SK-N-SH treated with all-trans-retinoic acid at 6 μM for 48 hours (cell line): ENCODE data around the gene PPP1R27.

Source experiments
- ATAC-seq: fragments of 200-7000 bp; cut with Tn5 transposase; 3 replicates; pipeline ENCODE4 v1.9.1; 2020; ENCODE audit warnings: mild to moderate bottlenecking, moderate library complexity
- ARNTL ChIP-seq: fragments of 450-650 bp; formaldehyde crosslinking; IDR thresholded peaks from 2 replicates; pipeline ENCODE4 v1.5.0; 2020; ENCODE audit warnings: low read depth, mild to moderate bottlenecking, moderate library complexity, borderline replicate concordance
- BACH2 ChIP-seq: fragments of 250-450 bp; sonication (Bioruptor Pico); IDR thresholded peaks from 2 replicates; pipeline ENCODE4 v1.9.0; 2021; ENCODE audit warnings: mild to moderate bottlenecking, borderline replicate concordance
- CREB5 ChIP-seq: fragments of 250-450 bp; sonication (Bioruptor Pico); IDR thresholded peaks from 2 replicates; pipeline ENCODE4 v1.5.1; 2020; ENCODE audit warnings: low read depth, mild to moderate bottlenecking, moderate library complexity
- CSDC2 ChIP-seq: fragments of 250-450 bp; sonication (Bioruptor Pico); IDR thresholded peaks from 2 replicates; pipeline ENCODE4 v1.5.0; 2020; ENCODE audit warnings: mild to moderate bottlenecking, moderate library complexity
- ESRRG ChIP-seq: fragments of 250-450 bp; sonication (Bioruptor Pico); IDR thresholded peaks from 2 replicates; pipeline ENCODE4 v1.6.1; 2021; ENCODE audit warnings: mild to moderate bottlenecking
- GLIS3 ChIP-seq: fragments of 250-450 bp; sonication (Bioruptor Pico); IDR thresholded peaks from 2 replicates; pipeline ENCODE4 v1.5.0; 2020; ENCODE audit warnings: mild to moderate bottlenecking, moderate library complexity
- ISL1 ChIP-seq: fragments of 250-450 bp; sonication (Bioruptor Pico); IDR thresholded peaks from 2 replicates; pipeline ENCODE4 v2.1.2; 2022; ENCODE audit warnings: mild to moderate bottlenecking, moderate library complexity
- OSR1 ChIP-seq: fragments of 250-450 bp; sonication (Bioruptor Pico); IDR thresholded peaks from 2 replicates; pipeline ENCODE4 v1.8.0; 2022; ENCODE audit warnings: moderate library complexity, mild to moderate bottlenecking, inconsistent platforms
- PATZ1 ChIP-seq: fragments of 250-450 bp; sonication (Bioruptor Pico); IDR thresholded peaks from 2 replicates; pipeline ENCODE4 v1.8.0; 2020; ENCODE audit warnings: mild to moderate bottlenecking, moderate library complexity, borderline replicate concordance
- POU6F1 ChIP-seq: fragments of 250-450 bp; sonication (Bioruptor Pico); IDR thresholded peaks from 2 replicates; pipeline ENCODE4 v1.8.0; 2021; ENCODE audit warnings: low read depth, mild to moderate bottlenecking, moderate library complexity, borderline replicate concordance
- PPARA ChIP-seq: fragments of 250-450 bp; sonication (Bioruptor Pico); IDR thresholded peaks from 2 replicates; pipeline ENCODE4 v1.5.0; 2020; ENCODE audit warnings: mild to moderate bottlenecking, borderline replicate concordance
- SNAI2 ChIP-seq: fragments of 250-450 bp; sonication (Bioruptor Pico); IDR thresholded peaks from 2 replicates; pipeline ENCODE4 v1.5.0; 2020; ENCODE audit warnings: mild to moderate bottlenecking, moderate library complexity
- TCF4 ChIP-seq: fragments of 250-450 bp; sonication (Bioruptor Pico); IDR thresholded peaks from 2 replicates; pipeline ENCODE4 v1.8.0; 2021; ENCODE audit warnings: mild to moderate bottlenecking, moderate library complexity, borderline replicate concordance
- TOX ChIP-seq: fragments of 250-450 bp; sonication (Bioruptor Pico); IDR thresholded peaks from 2 replicates; pipeline ENCODE4 v1.8.0; 2021; ENCODE audit warnings: mild to moderate bottlenecking, moderate library complexity, borderline replicate concordance
- TSHZ2 ChIP-seq: fragments of 250-450 bp; sonication (Bioruptor Pico); IDR thresholded peaks from 2 replicates; pipeline ENCODE4 v1.5.0; 2020; ENCODE audit warnings: mild to moderate bottlenecking, moderate library complexity
- ZC3H10 ChIP-seq: fragments of 250-450 bp; sonication (Bioruptor Pico); IDR thresholded peaks from 2 replicates; pipeline ENCODE4 v1.5.1; 2021; ENCODE audit warnings: mild to moderate bottlenecking, moderate library complexity
- ZFP3 ChIP-seq: fragments of 250-450 bp; sonication (Bioruptor Pico); IDR thresholded peaks from 2 replicates; pipeline ENCODE4 v1.5.0; 2020; ENCODE audit warnings: mild to moderate bottlenecking, moderate library complexity
- ZFP30 ChIP-seq: fragments of 450-650 bp; formaldehyde crosslinking; IDR thresholded peaks from 2 replicates; pipeline ENCODE4 v1.5.0; 2022; ENCODE audit warnings: mild to moderate bottlenecking, moderate library complexity
- ZNF565 ChIP-seq: fragments of 450-650 bp; formaldehyde crosslinking; conservative IDR thresholded peaks from 2 replicates; pipeline ENCODE4 v1.5.0; 2020; ENCODE audit warnings: low read depth, mild to moderate bottlenecking, moderate library complexity
- TF ChIP-seq, protein P1 (sequence below): fragments of 250-450 bp; sonication (Bioruptor Pico); IDR thresholded peaks from 2 replicates; pipeline ENCODE4 v1.5.1; 2021; ENCODE audit warnings: mild to moderate bottlenecking, moderate library complexity

Gene PPP1R27

DNA sequence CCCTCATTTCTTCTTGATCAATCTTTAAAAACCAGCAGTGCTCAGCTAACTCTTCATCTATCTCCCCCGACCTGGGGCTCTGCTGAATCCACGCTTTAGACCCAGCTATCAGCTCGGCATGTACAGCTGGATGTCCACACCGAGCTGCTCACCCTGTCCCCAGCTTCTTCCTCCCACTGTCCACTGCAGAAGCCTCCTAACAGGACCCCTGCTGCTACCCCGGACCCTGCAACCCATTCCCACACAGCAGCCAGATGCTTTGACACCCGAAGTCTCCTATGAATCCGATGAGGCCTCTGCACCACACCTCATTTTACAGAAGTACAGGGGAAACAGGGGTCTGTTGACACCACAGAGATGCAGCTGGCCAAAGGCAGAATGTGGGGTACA lies 17.1 kb downstream of the PPP1R27 start:
- TF ChIP-seq BACH2 (CRISPR knock-in tag), result no peak
- no peak for TF ChIP-seq ZNF565 (CRISPR knock-in tag)
- no peak for TF ChIP-seq ZC3H10
- no peak for TF ChIP-seq GLIS3 (CRISPR knock-in tag)
- no peak for TF ChIP-seq POU6F1
- TF ChIP-seq TCF4, result no peak
- TF ChIP-seq CREB5 (CRISPR knock-in tag), result no peak
- TF ChIP-seq ZFP3 (CRISPR knock-in tag), result no peak
- no peak for TF ChIP-seq TSHZ2 (CRISPR knock-in tag)
- no peak for TF ChIP-seq TOX
- TF ChIP-seq ZFP30 (CRISPR knock-in tag), result no peak
- TF ChIP-seq PATZ1 (CRISPR knock-in tag), result no peak
- TF ChIP-seq ISL1 (CRISPR knock-in tag), result no peak
- ATAC-seq, result peak; percentile 5; the same call in 2 of the 3 replicates

GRCh38 chr17:81815646-81815986 lies 19.2 kb downstream of the PPP1R27 start:
- no peak for ATAC-seq
- TF ChIP-seq OSR1, result no peak
- no peak for TF ChIP-seq SNAI2
- TF ChIP-seq CREB5 (CRISPR knock-in tag), result no peak
- TF ChIP-seq PPARA (CRISPR knock-in tag), result no peak
- no peak for TF ChIP-seq ARNTL (CRISPR knock-in tag)
- no peak for TF ChIP-seq ESRRG (CRISPR knock-in tag)
- no peak for TF ChIP-seq BACH2 (CRISPR knock-in tag)
- no peak for TF ChIP-seq ISL1 (CRISPR knock-in tag)

GRCh38 chr17:81814748-81815645 lies 19.9 kb downstream of the PPP1R27 start:
- TF ChIP-seq, protein P1, sequence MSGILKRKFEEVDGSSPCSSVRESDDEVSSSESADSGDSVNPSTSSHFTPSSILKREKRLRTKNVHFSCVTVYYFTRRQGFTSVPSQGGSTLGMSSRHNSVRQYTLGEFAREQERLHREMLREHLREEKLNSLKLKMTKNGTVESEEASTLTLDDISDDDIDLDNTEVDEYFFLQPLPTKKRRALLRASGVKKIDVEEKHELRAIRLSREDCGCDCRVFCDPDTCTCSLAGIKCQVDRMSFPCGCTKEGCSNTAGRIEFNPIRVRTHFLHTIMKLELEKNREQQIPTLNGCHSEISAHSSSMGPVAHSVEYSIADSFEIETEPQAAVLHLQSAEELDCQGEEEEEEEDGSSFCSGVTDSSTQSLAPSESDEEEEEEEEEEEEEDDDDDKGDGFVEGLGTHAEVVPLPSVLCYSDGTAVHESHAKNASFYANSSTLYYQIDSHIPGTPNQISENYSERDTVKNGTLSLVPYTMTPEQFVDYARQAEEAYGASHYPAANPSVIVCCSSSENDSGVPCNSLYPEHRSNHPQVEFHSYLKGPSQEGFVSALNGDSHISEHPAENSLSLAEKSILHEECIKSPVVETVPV (CRISPR knock-in tag), result no peak
- TF ChIP-seq BACH2 (CRISPR knock-in tag), result no peak
- TF ChIP-seq SNAI2, result no peak
- no peak for TF ChIP-seq POU6F1
- TF ChIP-seq ZNF565 (CRISPR knock-in tag), result no peak
- TF ChIP-seq ZFP30 (CRISPR knock-in tag), result no peak
- TF ChIP-seq CSDC2, result no peak
- no peak for TF ChIP-seq ESRRG (CRISPR knock-in tag)
- no peak for TF ChIP-seq TOX
- TF ChIP-seq PPARA (CRISPR knock-in tag), result no peak
- TF ChIP-seq ZFP3 (CRISPR knock-in tag), result no peak
- no peak for ATAC-seq
